GM06990 (cell line): ENCODE results near the gene CITED1.

ENCODE experiments used
- DNase-seq: peaks from one replicate; pipeline ENCODE4 v3.0.0-alpha.2; 2011; ENCODE audit not compliant: insufficient read length; ENCODE audit errors: extremely low read depth
- H3K27me3 ChIP-seq: replicated peaks from 2 replicates; pipeline ENCODE4 v1.6.0; 2011; ENCODE audit warnings: low read length; ENCODE audit not compliant: control insufficient read depth, insufficient read depth
- H3K36me3 ChIP-seq: 2 replicates; pipeline ENCODE4 v1.5.1; 2011; ENCODE audit warnings: low read length; ENCODE audit not compliant: control insufficient read depth, insufficient read depth
- H3K4me3 ChIP-seq: replicated peaks from 2 replicates; pipeline ENCODE4 v1.5.1; 2011; ENCODE audit warnings: low read depth, mild to moderate bottlenecking, control low read depth, low read length
- TF ChIP-seq, protein P1 (sequence below): IDR thresholded peaks from 2 replicates; pipeline ENCODE4 v1.5.1; 2011; ENCODE audit warnings: low read length, control low read depth, mild to moderate bottlenecking, inconsistent platforms; ENCODE audit not compliant: insufficient read depth, poor library complexity, severe bottlenecking

The CITED1 gene

DNA sequence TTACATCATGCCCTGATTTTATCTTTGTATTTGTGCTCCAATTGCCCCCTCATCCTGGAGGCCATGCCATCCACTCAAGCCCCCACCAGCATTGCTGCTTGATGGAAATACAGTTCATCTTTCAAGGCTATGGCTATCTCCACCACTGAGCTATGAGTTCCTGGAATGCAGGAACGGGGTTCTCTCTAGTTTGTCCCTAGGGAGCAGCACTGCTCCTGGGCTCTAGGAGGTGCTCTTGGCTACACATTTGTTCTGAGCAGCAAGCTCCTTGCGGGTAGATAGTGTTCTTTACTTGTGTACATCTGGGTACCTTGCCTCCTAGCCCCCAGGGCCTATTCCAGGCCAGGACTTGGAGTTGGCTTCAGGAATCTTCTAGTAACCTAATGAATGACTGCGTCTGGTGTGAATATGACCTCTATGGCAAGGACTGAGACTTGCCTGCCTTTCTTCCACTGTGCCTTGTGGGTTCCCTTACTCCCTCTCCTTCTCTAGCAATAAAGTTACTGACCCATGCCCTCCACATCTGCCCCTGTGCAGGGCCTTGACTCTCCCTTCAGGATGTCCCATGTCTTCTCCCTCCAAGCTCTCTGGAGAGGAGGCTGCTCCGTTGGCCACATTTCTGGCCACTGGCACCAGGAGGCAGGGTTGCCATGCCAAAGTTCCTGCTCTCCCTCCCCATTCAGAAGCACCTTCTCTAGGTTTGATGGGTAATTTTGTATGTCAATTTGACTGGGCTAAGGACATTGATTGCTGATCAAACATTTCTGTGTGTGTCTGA, 7.6 kb downstream of the CITED1 start:
- TF ChIP-seq, protein P1, sequence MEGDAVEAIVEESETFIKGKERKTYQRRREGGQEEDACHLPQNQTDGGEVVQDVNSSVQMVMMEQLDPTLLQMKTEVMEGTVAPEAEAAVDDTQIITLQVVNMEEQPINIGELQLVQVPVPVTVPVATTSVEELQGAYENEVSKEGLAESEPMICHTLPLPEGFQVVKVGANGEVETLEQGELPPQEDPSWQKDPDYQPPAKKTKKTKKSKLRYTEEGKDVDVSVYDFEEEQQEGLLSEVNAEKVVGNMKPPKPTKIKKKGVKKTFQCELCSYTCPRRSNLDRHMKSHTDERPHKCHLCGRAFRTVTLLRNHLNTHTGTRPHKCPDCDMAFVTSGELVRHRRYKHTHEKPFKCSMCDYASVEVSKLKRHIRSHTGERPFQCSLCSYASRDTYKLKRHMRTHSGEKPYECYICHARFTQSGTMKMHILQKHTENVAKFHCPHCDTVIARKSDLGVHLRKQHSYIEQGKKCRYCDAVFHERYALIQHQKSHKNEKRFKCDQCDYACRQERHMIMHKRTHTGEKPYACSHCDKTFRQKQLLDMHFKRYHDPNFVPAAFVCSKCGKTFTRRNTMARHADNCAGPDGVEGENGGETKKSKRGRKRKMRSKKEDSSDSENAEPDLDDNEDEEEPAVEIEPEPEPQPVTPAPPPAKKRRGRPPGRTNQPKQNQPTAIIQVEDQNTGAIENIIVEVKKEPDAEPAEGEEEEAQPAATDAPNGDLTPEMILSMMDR, result peak; percentile 63
- Histone ChIP-seq H3K36me3 (no peaks in the 10 kb centered on the region), H3K27me3 (peaks cover 2% of the 10 kb centered on the region), H3K4me3 (no peak overlapping the region)
- no peak for DNase-seq

DNA sequence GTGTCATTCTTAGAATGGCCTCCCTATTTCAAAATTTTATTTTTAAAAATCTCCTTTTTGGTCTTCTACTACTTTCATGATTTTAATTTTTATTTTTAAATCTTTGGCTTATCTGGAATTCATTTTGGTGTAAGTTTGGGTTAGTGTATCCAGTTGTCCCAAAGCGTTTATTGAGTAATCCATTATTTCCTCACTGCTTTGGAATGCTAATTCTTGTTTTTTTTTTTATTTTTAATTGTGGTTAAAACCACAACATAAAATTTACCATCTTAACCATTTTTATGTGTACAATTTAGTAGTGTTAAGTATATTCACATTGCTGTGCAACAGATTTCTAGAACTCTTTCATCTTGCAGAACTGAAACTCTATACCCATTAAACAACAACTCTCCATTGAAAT, 8.7 kb downstream of the CITED1 start:
- peaks cover 2% of the 10 kb centered on the region for H3K27me3 ChIP-seq
- TF ChIP-seq, protein P1, result no peak

DNA sequence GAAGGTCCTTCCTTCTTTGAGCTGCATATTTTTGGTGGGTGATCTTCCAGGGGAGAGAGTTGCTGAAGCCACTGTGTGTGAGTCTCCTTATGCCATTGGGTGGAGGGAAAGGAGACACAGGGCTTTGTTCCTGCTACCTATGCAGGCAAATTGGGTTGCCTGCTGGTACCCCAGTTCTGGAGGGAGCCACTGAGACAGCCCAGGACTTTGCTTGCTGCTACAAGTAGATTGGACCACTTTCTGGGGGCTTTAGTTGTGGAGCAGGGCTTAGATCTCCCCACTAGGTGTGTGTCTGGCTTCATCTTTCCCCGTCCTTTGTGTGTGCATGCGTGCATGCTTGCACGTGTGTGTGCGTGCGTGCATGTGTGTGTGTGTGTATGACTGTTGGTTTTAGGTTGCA, 10.0 kb downstream of the CITED1 start:
- TF ChIP-seq, protein P1, result no peak
- Histone ChIP-seq H3K27me3 (peaks cover 2% of the 10 kb centered on the region), H3K36me3 (no peaks in the 10 kb centered on the region), H3K4me3 (no peak overlapping the region)
- no peak for DNase-seq

More for the DNA sequence above, 8.7 kb downstream of the CITED1 start:
- no peak for DNase-seq
- Histone ChIP-seq H3K36me3 (no peaks in the 10 kb centered on the region), H3K4me3 (no peak overlapping the region)

DNA sequence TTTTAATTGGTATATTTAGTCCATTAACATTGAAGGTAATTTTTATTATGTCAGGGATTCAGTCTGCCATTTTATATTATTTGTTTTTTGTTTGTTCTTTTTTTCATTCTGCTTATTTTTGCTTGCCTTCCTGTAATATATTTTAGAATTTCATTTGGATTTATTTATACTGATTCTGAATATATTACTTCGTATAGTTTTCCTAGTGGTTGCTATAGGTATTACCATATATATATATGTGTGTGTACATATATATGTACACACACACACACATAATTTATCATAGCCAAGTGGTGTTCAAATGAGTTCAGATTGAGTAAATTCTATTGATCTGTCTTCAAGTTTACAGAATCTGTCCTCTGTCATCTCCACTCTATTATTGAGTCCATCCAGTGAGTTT, 11.2 kb downstream of the CITED1 start:
- Histone ChIP-seq H3K4me3 (no peak overlapping the region), H3K27me3 (no peaks in the 10 kb centered on the region), H3K36me3 (no peaks in the 10 kb centered on the region)
- DNase-seq, result no peak
- TF ChIP-seq, protein P1, result no peak

DNA sequence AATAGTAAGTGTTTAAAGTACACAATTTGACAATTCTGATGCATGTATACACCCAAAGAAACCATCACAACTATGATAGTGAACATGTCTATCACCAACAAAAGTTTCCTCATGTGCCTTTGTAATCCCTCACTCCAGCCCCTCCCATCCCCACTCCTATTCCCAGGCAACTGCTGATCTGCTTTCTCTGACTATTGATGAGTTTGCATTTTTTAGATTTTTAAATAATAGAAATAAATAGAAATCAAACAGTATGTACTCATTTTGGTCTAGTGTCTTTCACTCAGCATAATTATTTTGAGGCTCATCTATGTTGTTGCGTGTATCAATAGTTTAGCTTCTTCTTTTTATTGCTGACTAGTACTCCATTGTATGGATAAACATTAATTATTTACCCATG, 23.4 kb downstream of the CITED1 start:
- TF ChIP-seq, protein P1, result no peak
- no peaks in the 10 kb centered on the region for H3K36me3 ChIP-seq

More for the DNA sequence above, 23.4 kb downstream of the CITED1 start:
- DNase-seq, result no peak
- Histone ChIP-seq H3K4me3 (no peak overlapping the region), H3K27me3 (no peaks in the 10 kb centered on the region)
